ENCODE results near the gene CC2D1A. TPM values are rescaled to one million over a fixed set of nuclear protein-coding genes. Genes with fewer than 3 reads are reported as not detected.
"Not testable (repeated sequence)": the region's sequence is repeated elsewhere in the genome, so short reads cannot be mapped to it uniquely, and the experiment has no call there.

Gene CC2D1A
- total RNA-seq, 6 experiments from 2014 or later = 22.9 to 28.3 (median 25.5) TPM

DNA sequence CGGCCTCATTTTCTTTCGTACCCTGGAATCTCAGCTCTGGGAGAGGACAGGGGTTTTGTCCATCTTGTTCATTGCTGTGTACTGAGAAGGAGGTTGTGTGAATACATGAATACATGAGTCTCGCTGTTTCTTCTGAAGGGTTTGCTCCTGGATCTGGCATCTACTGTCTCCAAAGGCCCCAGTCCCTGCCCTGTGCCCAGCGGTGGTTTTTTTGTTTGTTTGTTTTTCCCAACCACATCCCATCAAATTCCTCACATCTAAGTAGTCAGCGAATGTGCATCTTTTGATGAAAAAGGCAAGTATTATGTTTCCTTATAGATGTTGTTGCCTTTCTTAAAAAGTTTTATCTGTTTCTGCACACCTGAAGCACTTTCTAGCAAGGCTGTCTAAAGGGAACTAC is 58.8 kb downstream of the CC2D1A start:
- Mint-ChIP-seq H3K27me3 (ENCODE audit: insufficient read depth) (no peaks in the 10 kb centered on the region; the same call in 1 of the 2 replicates), H3K36me3 (ENCODE audit: low read depth) (peaks cover 9% of the 10 kb centered on the region), H3K9me3 (no peaks in the 10 kb centered on the region), H3K4me1 (ENCODE audit: low read depth) (peaks cover 10% of the 10 kb centered on the region), H3K27ac (no peak overlapping the region), H3K4me3 (no peak overlapping the region)
- peak; percentile 51 for DNase-seq
- TF ChIP-seq, protein P1, sequence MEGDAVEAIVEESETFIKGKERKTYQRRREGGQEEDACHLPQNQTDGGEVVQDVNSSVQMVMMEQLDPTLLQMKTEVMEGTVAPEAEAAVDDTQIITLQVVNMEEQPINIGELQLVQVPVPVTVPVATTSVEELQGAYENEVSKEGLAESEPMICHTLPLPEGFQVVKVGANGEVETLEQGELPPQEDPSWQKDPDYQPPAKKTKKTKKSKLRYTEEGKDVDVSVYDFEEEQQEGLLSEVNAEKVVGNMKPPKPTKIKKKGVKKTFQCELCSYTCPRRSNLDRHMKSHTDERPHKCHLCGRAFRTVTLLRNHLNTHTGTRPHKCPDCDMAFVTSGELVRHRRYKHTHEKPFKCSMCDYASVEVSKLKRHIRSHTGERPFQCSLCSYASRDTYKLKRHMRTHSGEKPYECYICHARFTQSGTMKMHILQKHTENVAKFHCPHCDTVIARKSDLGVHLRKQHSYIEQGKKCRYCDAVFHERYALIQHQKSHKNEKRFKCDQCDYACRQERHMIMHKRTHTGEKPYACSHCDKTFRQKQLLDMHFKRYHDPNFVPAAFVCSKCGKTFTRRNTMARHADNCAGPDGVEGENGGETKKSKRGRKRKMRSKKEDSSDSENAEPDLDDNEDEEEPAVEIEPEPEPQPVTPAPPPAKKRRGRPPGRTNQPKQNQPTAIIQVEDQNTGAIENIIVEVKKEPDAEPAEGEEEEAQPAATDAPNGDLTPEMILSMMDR (IDR thresholded peaks at IDR 0.05) = no peak

DNA sequence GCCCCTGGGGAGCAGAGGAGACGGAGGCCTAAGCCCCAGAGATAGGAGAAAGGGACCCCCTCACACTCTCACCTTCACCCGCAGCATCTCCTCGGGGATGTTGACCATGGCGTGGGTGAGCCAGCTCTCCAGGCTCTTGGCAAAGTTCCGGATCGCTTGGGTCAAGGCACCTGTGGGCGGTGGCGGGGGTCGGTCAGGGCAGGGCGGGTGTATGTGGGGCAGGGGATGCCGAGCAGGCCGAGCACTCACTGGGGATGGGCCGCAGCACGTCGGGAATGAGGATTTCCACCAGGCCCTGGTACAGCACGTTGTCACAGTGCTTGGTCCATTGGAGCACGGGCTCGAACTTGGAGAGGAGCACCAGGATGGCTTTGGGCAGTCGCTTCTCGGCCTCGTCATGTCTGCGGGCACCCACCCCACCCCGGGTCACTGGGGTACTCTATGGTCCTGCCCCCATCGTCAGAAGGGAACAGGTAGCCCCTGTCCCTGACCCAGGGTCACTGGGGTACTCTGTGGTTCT is 59.4 kb downstream of the CC2D1A start:
- H3K27me3 Mint-ChIP-seq (ENCODE audit: insufficient read depth) = no peaks in the 10 kb centered on the region; the same call in 1 of the 2 replicates
- no peak overlapping the region for H3K4me3 Mint-ChIP-seq
- peaks cover 10% of the 10 kb centered on the region for H3K4me1 Mint-ChIP-seq (ENCODE audit: low read depth)
- H3K27ac Mint-ChIP-seq = no peak overlapping the region
- no peaks in the 10 kb centered on the region for H3K9me3 Mint-ChIP-seq
- TF ChIP-seq, protein P1 (IDR thresholded peaks at IDR 0.05) = no peak
- peaks cover 9% of the 10 kb centered on the region for H3K36me3 Mint-ChIP-seq (ENCODE audit: low read depth)
- no peak for DNase-seq

DNA sequence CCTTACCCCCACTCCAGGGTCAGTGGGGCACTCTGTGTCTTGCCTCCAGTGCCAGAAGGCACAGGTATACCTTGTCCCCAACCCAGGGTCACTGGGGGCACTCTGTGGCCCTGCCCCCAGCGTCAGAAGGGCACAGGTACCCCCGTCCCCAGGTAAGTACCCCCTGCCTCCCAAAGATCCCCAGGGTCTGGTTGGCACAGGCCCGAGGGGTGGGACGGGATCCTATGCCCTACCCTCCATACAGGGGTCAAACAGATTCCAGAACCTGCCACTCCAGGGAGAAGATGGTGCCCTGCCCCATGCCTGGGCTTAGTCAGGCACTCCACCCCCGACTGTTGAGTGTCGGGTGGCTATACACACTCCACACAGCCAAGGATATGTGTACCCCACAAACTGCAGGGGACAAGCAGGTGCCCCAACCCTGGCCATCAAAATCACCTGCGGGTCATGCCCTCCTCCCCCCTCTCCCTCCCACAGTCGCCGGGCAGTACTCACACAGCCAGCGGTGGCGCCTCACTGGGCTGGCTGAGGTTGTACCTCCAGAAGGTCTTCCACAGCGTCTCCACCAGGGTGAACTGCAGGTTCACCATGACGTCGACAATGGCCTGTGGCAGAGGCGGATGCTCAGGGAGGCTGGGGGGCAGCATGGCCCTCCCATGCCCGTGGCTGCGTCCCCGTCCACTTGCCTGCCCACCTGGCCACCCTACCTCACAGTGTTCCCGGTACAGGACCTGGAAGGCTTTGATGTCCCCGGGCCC is 60.1 kb downstream of the CC2D1A start:
- H3K9me3 Mint-ChIP-seq = no peaks in the 10 kb centered on the region
- no peaks in the 10 kb centered on the region; the same call in 1 of the 2 replicates for H3K27me3 Mint-ChIP-seq (ENCODE audit: insufficient read depth)
- no peak for DNase-seq
- peaks cover 10% of the 10 kb centered on the region for H3K4me1 Mint-ChIP-seq (ENCODE audit: low read depth)
- TF ChIP-seq, protein P1 (IDR thresholded peaks at IDR 0.05) = no peak
- H3K4me3 Mint-ChIP-seq = no peak overlapping the region
- peaks cover 9% of the 10 kb centered on the region for H3K36me3 Mint-ChIP-seq (ENCODE audit: low read depth)
- no peak overlapping the region for H3K27ac Mint-ChIP-seq

DNA sequence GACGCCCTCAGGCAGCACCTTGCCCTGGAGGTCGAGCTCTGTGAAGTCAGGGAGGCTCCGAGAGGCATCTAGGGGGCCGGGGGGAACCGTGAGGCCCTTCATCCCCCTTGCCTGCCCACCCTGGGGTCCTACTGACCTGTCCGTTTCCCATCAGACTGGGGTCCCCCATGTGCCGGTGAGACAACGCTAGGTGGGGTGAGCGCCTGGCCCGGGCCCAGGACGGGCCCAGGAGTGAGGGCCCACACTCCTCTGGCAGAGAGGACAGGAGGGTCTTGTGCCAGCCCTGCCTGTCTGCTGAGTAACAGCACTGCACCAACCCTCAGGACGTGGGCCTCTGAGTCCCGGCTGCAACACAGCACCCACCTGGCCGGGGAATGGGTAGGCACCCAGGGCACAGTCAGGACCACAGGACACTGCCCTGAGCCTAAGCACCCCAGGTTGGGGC is 60.7 kb downstream of the CC2D1A start:
- no peak for DNase-seq
- peaks cover 10% of the 10 kb centered on the region for H3K4me1 Mint-ChIP-seq (ENCODE audit: low read depth)
- H3K27ac Mint-ChIP-seq = no peak overlapping the region
- H3K36me3 Mint-ChIP-seq (ENCODE audit: low read depth) = peaks cover 4% of the 10 kb centered on the region; the same call in 1 of the 2 replicates
- H3K27me3 Mint-ChIP-seq (ENCODE audit: insufficient read depth) = no peaks in the 10 kb centered on the region; the same call in 1 of the 2 replicates
- no peak overlapping the region for H3K4me3 Mint-ChIP-seq
- no peaks in the 10 kb centered on the region for H3K9me3 Mint-ChIP-seq
- TF ChIP-seq, protein P1 (IDR thresholded peaks at IDR 0.05) = no peak

DNA sequence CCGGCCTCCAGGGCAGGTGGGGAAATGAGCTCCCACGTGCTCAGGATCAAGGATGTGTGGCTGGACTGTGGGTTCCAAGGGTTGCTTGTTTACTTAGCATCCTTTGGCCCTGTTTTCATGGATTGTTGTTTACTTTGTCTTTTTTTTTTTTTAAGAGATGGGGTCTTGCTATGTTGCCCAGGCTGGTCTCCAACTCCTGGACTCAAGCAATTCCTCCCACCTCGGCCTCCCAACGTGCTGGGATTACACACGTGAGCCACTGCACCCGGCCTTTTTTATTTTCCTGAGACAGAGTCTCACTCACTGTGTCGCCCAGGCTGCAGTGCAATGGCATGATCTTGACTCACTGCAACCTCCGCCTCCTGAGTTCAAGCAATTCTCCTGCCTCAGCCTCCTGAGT is 61.2 kb downstream of the CC2D1A start:
- not testable (repeated sequence) for H3K36me3 Mint-ChIP-seq (ENCODE audit: low read depth); H3K27ac Mint-ChIP-seq; H3K27me3 Mint-ChIP-seq (ENCODE audit: insufficient read depth); H3K9me3 Mint-ChIP-seq; H3K4me3 Mint-ChIP-seq; H3K4me1 Mint-ChIP-seq (ENCODE audit: low read depth); DNase-seq

DNA sequence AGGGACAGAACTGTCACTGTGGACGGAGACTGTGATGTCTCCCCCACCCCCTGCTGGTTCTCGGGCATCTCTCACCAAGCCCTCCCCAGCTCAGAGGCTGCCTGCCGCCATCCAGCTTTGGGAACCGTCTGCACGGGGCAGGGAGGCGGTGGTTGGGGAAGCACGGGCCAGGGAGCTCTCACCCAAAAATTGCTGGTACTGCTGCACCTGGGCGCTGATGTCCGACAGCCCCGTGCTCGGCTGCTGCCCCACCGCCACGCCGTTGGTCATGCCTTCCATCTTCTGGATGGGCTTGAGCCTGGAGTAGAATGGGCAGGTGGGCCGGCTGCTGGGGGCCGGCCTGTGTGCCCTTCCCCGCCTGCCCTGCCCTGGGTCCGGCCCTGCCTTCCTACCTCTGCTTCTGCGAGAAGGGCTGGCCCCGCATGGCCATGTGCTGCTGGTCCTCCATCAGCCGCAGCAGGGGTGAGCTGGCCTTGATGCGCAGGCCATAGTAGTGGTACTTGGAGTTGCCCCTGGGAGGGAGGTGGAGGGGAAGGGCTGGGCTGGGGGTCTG is 62.5 kb downstream of the CC2D1A start:
- no peak for DNase-seq
- peaks cover 10% of the 10 kb centered on the region for H3K4me1 Mint-ChIP-seq (ENCODE audit: low read depth)
- H3K36me3 Mint-ChIP-seq (ENCODE audit: low read depth) = peaks cover 4% of the 10 kb centered on the region; the same call in 1 of the 2 replicates
- TF ChIP-seq, protein P1 (IDR thresholded peaks at IDR 0.05) = no peak
- no peaks in the 10 kb centered on the region; the same call in 1 of the 2 replicates for H3K27me3 Mint-ChIP-seq (ENCODE audit: insufficient read depth)
- no peaks in the 10 kb centered on the region for H3K9me3 Mint-ChIP-seq
- H3K4me3 Mint-ChIP-seq = no peak overlapping the region
- no peak overlapping the region for H3K27ac Mint-ChIP-seq
